Right lobe of liver (tissue), 6 donors: ENCODE measurements around the gene ZCCHC4. TPM values are rescaled to one million over a fixed set of nuclear protein-coding genes. Genes with fewer than 3 reads are reported as not detected.

ENCODE experiments used
- ATAC-seq, 4 donors: fragments of 200-7000 bp; cut with Tn5 transposase; one replicate each; pipeline ENCODE4 v1.9.1; 2020; ENCODE audit warnings: mild to moderate bottlenecking in 4 of 4, moderate library complexity in 4 of 4
- DNase-seq, 3 donors: peaks; one replicate each; pipeline ENCODE4 v3.0.0-alpha.2; 2020
- H3K27ac ChIP-seq, 3 donors: fragments of 200-600 bp; one replicate each; pipeline ENCODE4 v1.8.0; 2022
- H3K27me3 ChIP-seq, 2 donors: fragments of 200-600 bp; one replicate each; pipeline ENCODE4 v1.8.0; 2022
- H3K36me3 ChIP-seq, 4 donors: fragments of 200-600 bp; sonication (generic) in 1 of 4; one replicate each; pipeline versions ENCODE4 v1.5.1 to v1.8.0; 2017 to 2022; ENCODE audit warnings: control low read depth in 1 of 4
- H3K4me1 ChIP-seq, 4 donors: fragments of 200-600 bp; sonication (generic) in 1 of 4; one replicate each; pipeline versions ENCODE4 v1.5.1 to v1.8.0; 2017 to 2022; ENCODE audit warnings: control low read depth in 1 of 4
- H3K4me3 ChIP-seq, 3 donors: fragments of 200-600 bp; one replicate each; pipeline ENCODE4 v1.8.0; 2022
- H3K9me3 ChIP-seq, 4 donors: fragments of 200-600 bp; sonication (generic) in 1 of 4; one replicate each; pipeline versions ENCODE4 v1.5.1 to v1.8.0; 2017 to 2022; ENCODE audit warnings: control low read depth in 1 of 4
- CTCF ChIP-seq, 4 donors: fragments of 200-600 bp in 3 of 4; fragments of 450-650 bp in 1 of 4; IDR thresholded peaks; one replicate each; pipeline versions ENCODE4 v1.5.1 to v1.8.0; 2016 to 2022; ENCODE audit warnings: antibody characterized with exemption in 4 of 4, mild to moderate bottlenecking in 2 of 4
- POLR2A ChIP-seq: fragments of 450-650 bp; IDR thresholded peaks from one replicate; pipeline ENCODE4 v1.6.1; 2017; ENCODE audit warnings: antibody characterized with exemption, mild to moderate bottlenecking
- WGBS: methylation state at CpG from one replicate; pipeline ENCODE4 v1.1.6; 2018; ENCODE audit warnings: low coverage, low lambda C conversion rate; ENCODE audit not compliant: insufficient coverage; ENCODE audit errors: missing lambda C conversion rate; 5-methylcytosine and 5-hydroxymethylcytosine counted together
- intact Hi-C, 2 donors: fragments of 100-400 bp; cut with DNase I; formaldehyde crosslinking; loops; one replicate each; pipeline versions ENCODE4 v1.11.2 to v1.14.1; 2022
- total RNA-seq, 6 experiments: library from RNA; depleted of rRNA in 2 of 6; stranded (reverse); fragments of >200 nt in 2 of 6; fragmentation: NEBNext Ultra II Directional in 3 of 6; extraction: Animal tissue kit (Norgen Biotek cat#: 25700) in 3 of 6; gene quantifications; one replicate each; pipeline versions ENCODE4 v1.1.0 to v1.2.4, GENCODE V29; 2016 to 2023
- donor health status: DM: no; HTN: yes; CAD: no.
- donor health status: DM: no; HTN: no; CAD: no.
- donor health status: DM: no; HTN: no; CAD: no.
- donor health status: DM: no; HTN: yes; CAD: no.
- donor health status: DM: no; HTN: yes; CAD: no.

The ZCCHC4 gene
- total RNA-seq, 6 experiments from 2014 or later: 2.9 to 6.9 (median 3.9) TPM

- TF ChIP-seq POLR2A (no peak), CTCF (IDR thresholded peaks at IDR 0.05) (no peak)
- no peaks in the 10 kb centered on the region for H3K27me3 ChIP-seq
- WGBS: 75% methylated on average over 2 of the region's 2 CpGs
- no peak for ATAC-seq
- no peak for DNase-seq
- intact Hi-C loops: no loop called here
- peaks cover 0 to under 1% (median 0%) of the 10 kb centered on the region in 4 donors for H3K36me3 ChIP-seq
- H3K4me3 ChIP-seq: no peak overlapping the region
- H3K4me1 ChIP-seq: no peaks in the 10 kb centered on the region
- H3K9me3 ChIP-seq: no peaks in the 10 kb centered on the region
- H3K27ac ChIP-seq: no peak overlapping the region
Measured at GRCh38 chr4:25350561-25350960, 38.0 kb downstream of the ZCCHC4 start.

- no peak for TF ChIP-seq POLR2A
- TF ChIP-seq CTCF (IDR thresholded peaks at IDR 0.05): no peak
- Histone ChIP-seq H3K9me3 (no peaks in the 10 kb centered on the region), H3K27me3 (no peaks in the 10 kb centered on the region), H3K4me1 (no peaks in the 10 kb centered on the region), H3K27ac (no peak overlapping the region), H3K36me3 (no peaks in the 10 kb centered on the region), H3K4me3 (no peak overlapping the region)
- ATAC-seq (no peak), DNase-seq (no peak)
- 80% methylated on average over 3 of the region's 4 CpGs for WGBS
- intact Hi-C loops: no loop called here
Measured at GRCh38 chr4:25351777-25352416, 39.3 kb downstream of the ZCCHC4 start.

GRCh38 chr4:25356068-25356467 lies 43.5 kb downstream of the ZCCHC4 start:
- no peaks in the 10 kb centered on the region for H3K9me3 ChIP-seq
- WGBS: 96% methylated on average over 2 of the region's 2 CpGs
- DNase-seq (no peak), ATAC-seq (no peak)
- no peak overlapping the region for H3K4me3 ChIP-seq
- H3K4me1 ChIP-seq: no peaks in the 10 kb centered on the region
- H3K27ac ChIP-seq: no peak overlapping the region
- TF ChIP-seq POLR2A: no peak
- TF ChIP-seq CTCF (IDR thresholded peaks at IDR 0.05): no peak
- no peaks in the 10 kb centered on the region for H3K36me3 ChIP-seq
- intact Hi-C loops: no loop called here
- no peaks in the 10 kb centered on the region for H3K27me3 ChIP-seq

- Histone ChIP-seq H3K9me3 (no peaks in the 10 kb centered on the region), H3K27me3 (no peaks in the 10 kb centered on the region), H3K4me1 (no peaks in the 10 kb centered on the region), H3K27ac (no peak overlapping the region), H3K36me3 (no peaks in the 10 kb centered on the region), H3K4me3 (no peak overlapping the region)
- no peak for DNase-seq
- ATAC-seq: no peak
- intact Hi-C loops: no loop called here
- 70% methylated on average over 5 of the region's 14 CpGs for WGBS
- TF ChIP-seq POLR2A (no peak), CTCF (IDR thresholded peaks at IDR 0.05) (no peak)
Measured at GRCh38 chr4:25358515-25359275, 46.1 kb downstream of the ZCCHC4 start.
